Panc1 (cell line): ENCODE results near the gene DMTF1. TPM values are rescaled to one million over a fixed set of nuclear protein-coding genes. Genes with fewer than 3 reads are reported as not detected.

ENCODE experiments used
- ATAC-seq: fragments of 200-7000 bp; cut with Tn5 transposase; 2 replicates; pipeline ENCODE4 v1.9.1; 2020; ENCODE audit warnings: mild to moderate bottlenecking, moderate library complexity
- BruUV-seq: library from RNA; stranded (reverse); fragments of 400-500 nt; replicated peaks from 2 replicates; lab custom pipeline; 2021; lab: Mats Ljungman, UMichigan
- CTCF ChIA-PET: fragments of 300-600 bp; sonication (Branson Sonifier 250); formaldehyde crosslinking; loops from one replicate; lab custom pipeline; 2022; ENCODE audit warnings: antibody characterized with exemption; lab: Charles Lee
- POLR2A ChIA-PET: fragments of 300-600 bp; sonication (Branson Sonifier 250); formaldehyde crosslinking; loops from one replicate; lab custom pipeline; 2022; ENCODE audit warnings: antibody characterized with exemption; lab: Charles Lee
- DNase-seq: peaks from one replicate; pipeline ENCODE4 v3.0.0-alpha.2; 2010; ENCODE audit warnings: low read depth, low spot score
- H3K27ac ChIP-seq: 2 replicates; pipeline ENCODE4 v1.5.1; 2011; ENCODE audit warnings: mild to moderate bottlenecking, low read length, inconsistent platforms
- H3K27me3 ChIP-seq: fragments of 200-500 bp; sonication (Bioruptor generic); 2 replicates; pipeline ENCODE4 v1.6.0; 2014; ENCODE audit warnings: low read length, inconsistent platforms; ENCODE audit not compliant: control insufficient read depth, insufficient read depth
- H3K36me3 ChIP-seq: fragments of 200-500 bp; sonication (Bioruptor generic); 2 replicates; pipeline ENCODE4 v1.5.1; 2014; ENCODE audit warnings: inconsistent platforms, mild to moderate bottlenecking, low read length, moderate library complexity; ENCODE audit not compliant: control insufficient read depth, insufficient read depth
- H3K4me1 ChIP-seq: 2 replicates; pipeline ENCODE4 v1.5.1; 2011; ENCODE audit warnings: inconsistent platforms, mild to moderate bottlenecking, low read length, moderate library complexity; ENCODE audit not compliant: control insufficient read depth, insufficient read depth
- H3K4me3 ChIP-seq, 2 experiments: 2 replicates each; pipeline ENCODE4 v1.5.1; 2011 to 2012; ENCODE audit warnings: low read depth in 2 of 2, low read length in 2 of 2, mild to moderate bottlenecking in 2 of 2, inconsistent platforms in 1 of 2, moderate library complexity in 1 of 2
- H3K9me3 ChIP-seq: fragments of 200-500 bp; sonication (Bioruptor generic); 2 replicates; pipeline ENCODE4 v1.5.1; 2014; ENCODE audit warnings: low read depth, mild to moderate bottlenecking, inconsistent platforms, low read length, moderate library complexity; ENCODE audit not compliant: control insufficient read depth, insufficient read depth
- POLR2AphosphoS5 ChIP-seq: IDR thresholded peaks from 2 replicates; pipeline ENCODE4 v1.6.1; 2012; ENCODE audit warnings: mild to moderate bottlenecking, low read depth, low read length, moderate library complexity
- SIN3A ChIP-seq: IDR thresholded peaks from 2 replicates; pipeline ENCODE4 v1.6.1; 2012; ENCODE audit warnings: low read depth, mild to moderate bottlenecking, low read length, moderate library complexity, borderline replicate concordance; ENCODE audit not compliant: insufficient read depth
- TCF7L2 ChIP-seq: IDR thresholded peaks from 2 replicates; pipeline ENCODE4 v1.6.1; 2011; ENCODE audit warnings: mild to moderate bottlenecking, low read depth, low read length, inconsistent platforms
- in situ Hi-C: cut with HindIII; loops from 2 replicates; pipeline ENCODE4 v1.10.0; 2016; ENCODE audit warnings: low sequenced_read_pairs, low pct_unique_long_range_greater_than_20kb
- intact Hi-C: fragments of 100-400 bp; cut with micrococcal nuclease; formaldehyde crosslinking; loops from one replicate; pipeline ENCODE4 v1.10.0; 2022; ENCODE audit not compliant: unreplicated experiment
- total RNA-seq: library from RNA; stranded (reverse); gene quantifications from one replicate; pipeline ENCODE4 v1.2.1, GENCODE V29; 2021; ENCODE audit not compliant: unreplicated experiment
- TF ChIP-seq, protein P1 (sequence below), 2 experiments: IDR thresholded peaks; 2 replicates each; pipeline ENCODE4 v1.6.1; 2011 to 2012; ENCODE audit warnings: low read depth in 2 of 2, control low read depth in 1 of 2, low read length in 1 of 2, mild to moderate bottlenecking in 1 of 2, moderate library complexity in 1 of 2; ENCODE audit not compliant: insufficient read depth in 1 of 2
- TF ChIP-seq, protein P2 (sequence below): fragments of 450-650 bp; IDR thresholded peaks from 2 replicates; pipeline ENCODE4 v1.5.1; 2017; ENCODE audit warnings: mild to moderate bottlenecking

The DMTF1 gene
- total RNA-seq, 1 experiment from 2014 or later: 54.0 TPM

DNA sequence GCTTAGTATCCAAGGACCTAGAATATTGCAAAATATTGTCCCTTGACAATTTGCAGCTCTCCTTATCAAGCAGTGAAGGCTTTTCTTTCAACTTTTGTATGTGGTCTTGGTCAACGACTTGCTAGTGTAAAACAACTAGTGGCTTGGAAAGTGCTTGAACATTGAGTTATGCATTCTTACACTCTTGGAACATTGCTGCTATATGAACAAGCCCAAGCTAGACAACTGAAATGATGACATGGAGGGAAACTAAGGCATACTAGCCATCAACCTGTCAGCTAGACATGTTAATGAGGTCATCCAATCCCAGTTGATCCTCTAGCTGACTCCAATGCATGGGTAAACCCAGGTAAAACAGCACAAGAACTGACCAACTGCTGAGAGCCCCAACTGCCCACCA lies 12.7 kb upstream of the DMTF1 start:
- no peak for ATAC-seq
- ChIA-PET POLR2A (no interaction called here), CTCF (no interaction called here)
- Histone ChIP-seq H3K27me3 (peaks cover 7% of the 10 kb centered on the region), H3K9me3 (no peaks in the 10 kb centered on the region), H3K36me3 (no peaks in the 10 kb centered on the region), H3K4me1 (no peaks in the 10 kb centered on the region), H3K27ac (no peak overlapping the region), H3K4me3 (no peak overlapping the region)
- intact Hi-C loops (no loop called here), in situ Hi-C loops (no loop called here)
- no peak for DNase-seq
- BruUV-seq: no TSS peak
- TF ChIP-seq TCF7L2: no peak
- TF ChIP-seq, protein P1, sequence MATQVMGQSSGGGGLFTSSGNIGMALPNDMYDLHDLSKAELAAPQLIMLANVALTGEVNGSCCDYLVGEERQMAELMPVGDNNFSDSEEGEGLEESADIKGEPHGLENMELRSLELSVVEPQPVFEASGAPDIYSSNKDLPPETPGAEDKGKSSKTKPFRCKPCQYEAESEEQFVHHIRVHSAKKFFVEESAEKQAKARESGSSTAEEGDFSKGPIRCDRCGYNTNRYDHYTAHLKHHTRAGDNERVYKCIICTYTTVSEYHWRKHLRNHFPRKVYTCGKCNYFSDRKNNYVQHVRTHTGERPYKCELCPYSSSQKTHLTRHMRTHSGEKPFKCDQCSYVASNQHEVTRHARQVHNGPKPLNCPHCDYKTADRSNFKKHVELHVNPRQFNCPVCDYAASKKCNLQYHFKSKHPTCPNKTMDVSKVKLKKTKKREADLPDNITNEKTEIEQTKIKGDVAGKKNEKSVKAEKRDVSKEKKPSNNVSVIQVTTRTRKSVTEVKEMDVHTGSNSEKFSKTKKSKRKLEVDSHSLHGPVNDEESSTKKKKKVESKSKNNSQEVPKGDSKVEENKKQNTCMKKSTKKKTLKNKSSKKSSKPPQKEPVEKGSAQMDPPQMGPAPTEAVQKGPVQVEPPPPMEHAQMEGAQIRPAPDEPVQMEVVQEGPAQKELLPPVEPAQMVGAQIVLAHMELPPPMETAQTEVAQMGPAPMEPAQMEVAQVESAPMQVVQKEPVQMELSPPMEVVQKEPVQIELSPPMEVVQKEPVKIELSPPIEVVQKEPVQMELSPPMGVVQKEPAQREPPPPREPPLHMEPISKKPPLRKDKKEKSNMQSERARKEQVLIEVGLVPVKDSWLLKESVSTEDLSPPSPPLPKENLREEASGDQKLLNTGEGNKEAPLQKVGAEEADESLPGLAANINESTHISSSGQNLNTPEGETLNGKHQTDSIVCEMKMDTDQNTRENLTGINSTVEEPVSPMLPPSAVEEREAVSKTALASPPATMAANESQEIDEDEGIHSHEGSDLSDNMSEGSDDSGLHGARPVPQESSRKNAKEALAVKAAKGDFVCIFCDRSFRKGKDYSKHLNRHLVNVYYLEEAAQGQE (IDR thresholded peaks at IDR 0.05; ENCODE audit: insufficient read depth in 1 of 2, low read depth in 2 of 2, low read length in 1 of 2): no peak
- TF ChIP-seq, protein P2, sequence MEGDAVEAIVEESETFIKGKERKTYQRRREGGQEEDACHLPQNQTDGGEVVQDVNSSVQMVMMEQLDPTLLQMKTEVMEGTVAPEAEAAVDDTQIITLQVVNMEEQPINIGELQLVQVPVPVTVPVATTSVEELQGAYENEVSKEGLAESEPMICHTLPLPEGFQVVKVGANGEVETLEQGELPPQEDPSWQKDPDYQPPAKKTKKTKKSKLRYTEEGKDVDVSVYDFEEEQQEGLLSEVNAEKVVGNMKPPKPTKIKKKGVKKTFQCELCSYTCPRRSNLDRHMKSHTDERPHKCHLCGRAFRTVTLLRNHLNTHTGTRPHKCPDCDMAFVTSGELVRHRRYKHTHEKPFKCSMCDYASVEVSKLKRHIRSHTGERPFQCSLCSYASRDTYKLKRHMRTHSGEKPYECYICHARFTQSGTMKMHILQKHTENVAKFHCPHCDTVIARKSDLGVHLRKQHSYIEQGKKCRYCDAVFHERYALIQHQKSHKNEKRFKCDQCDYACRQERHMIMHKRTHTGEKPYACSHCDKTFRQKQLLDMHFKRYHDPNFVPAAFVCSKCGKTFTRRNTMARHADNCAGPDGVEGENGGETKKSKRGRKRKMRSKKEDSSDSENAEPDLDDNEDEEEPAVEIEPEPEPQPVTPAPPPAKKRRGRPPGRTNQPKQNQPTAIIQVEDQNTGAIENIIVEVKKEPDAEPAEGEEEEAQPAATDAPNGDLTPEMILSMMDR: no peak
- no peak for TF ChIP-seq POLR2AphosphoS5
- no peak for TF ChIP-seq SIN3A

DNA sequence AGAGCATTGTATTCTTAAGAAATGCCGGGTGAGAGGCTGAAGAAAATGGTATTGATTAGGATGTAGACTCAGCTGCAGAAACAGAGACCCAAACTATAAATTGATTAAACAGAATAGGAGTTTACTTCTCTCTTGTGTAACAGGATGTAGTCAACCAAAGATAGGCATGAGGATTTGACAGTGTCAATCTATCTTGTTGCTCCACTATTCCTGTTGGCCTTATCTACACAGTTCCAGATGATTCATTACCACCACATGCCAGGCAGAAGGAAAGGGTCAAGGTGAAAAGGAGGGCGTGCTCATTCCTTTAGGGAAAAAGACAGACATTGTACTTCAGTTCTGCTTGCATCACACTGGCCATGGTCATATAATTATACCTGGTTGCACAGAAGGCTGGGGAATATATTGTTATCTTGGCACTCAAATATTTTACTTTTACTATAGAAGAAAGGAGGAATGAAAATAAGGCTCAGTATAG lies 11.9 kb upstream of the DMTF1 start:
- CTCF ChIA-PET: no interaction called here
- POLR2A ChIA-PET: no interaction called here
- Histone ChIP-seq H3K27me3 (peaks cover 7% of the 10 kb centered on the region), H3K27ac (no peak overlapping the region), H3K4me1 (no peaks in the 10 kb centered on the region), H3K36me3 (no peaks in the 10 kb centered on the region), H3K4me3 (no peak overlapping the region), H3K9me3 (no peaks in the 10 kb centered on the region)
- DNase-seq (no peak), ATAC-seq (no peak)
- intact Hi-C loops: no loop called here
- no peak for TF ChIP-seq SIN3A
- TF ChIP-seq, protein P2: no peak
- no peak for TF ChIP-seq TCF7L2
- TF ChIP-seq, protein P1 (IDR thresholded peaks at IDR 0.05; ENCODE audit: insufficient read depth in 1 of 2, low read depth in 2 of 2, low read length in 1 of 2): no peak
- TF ChIP-seq POLR2AphosphoS5: no peak
- in situ Hi-C loops: no loop called here
- no TSS peak for BruUV-seq
